Esophagus squamous epithelium (tissue), 5 donors: ENCODE results near the gene ICA1. TPM values are rescaled to one million over a fixed set of nuclear protein-coding genes. Genes with fewer than 3 reads are reported as not detected.

Experiments
- DNase-seq: peaks from one replicate; lab custom pipeline; 2025; lab: John Stamatoyannopoulos, UW
- H3K27ac ChIP-seq, 4 donors: fragments of 200-600 bp; sonication (generic); one replicate each; pipeline ENCODE4 v1.5.1; 2016 to 2019; ENCODE audit warnings: mild to moderate bottlenecking in 1 of 4
- H3K27me3 ChIP-seq, 4 donors: fragments of 200-600 bp; sonication (generic); 1 replicate in 3 of 4; 2 replicates in 1 of 4; pipeline versions ENCODE4 v1.5.1 to v1.6.0; 2017 to 2021; ENCODE audit warnings: antibody characterized with exemption in 1 of 4
- H3K36me3 ChIP-seq, 3 donors: fragments of 200-600 bp; sonication (generic); one replicate each; pipeline ENCODE4 v1.5.1; 2016 to 2019
- H3K4me1 ChIP-seq, 3 donors: fragments of 200-600 bp; sonication (generic); one replicate each; pipeline ENCODE4 v1.5.1; 2017 to 2019
- H3K4me3 ChIP-seq, 4 donors: fragments of 200-600 bp; sonication (generic); 1 replicate in 3 of 4; 2 replicates in 1 of 4; pipeline ENCODE4 v1.5.1; 2016 to 2019; ENCODE audit warnings: mild to moderate bottlenecking in 2 of 4, moderate library complexity in 1 of 4
- H3K9me3 ChIP-seq, 3 donors: fragments of 200-600 bp; sonication (generic); one replicate each; pipeline ENCODE4 v1.5.1; 2016 to 2019
- CTCF ChIP-seq, 6 experiments: fragments of 450-650 bp in 4 of 6; fragments of 200-600 bp in 2 of 6; sonication (generic) in 2 of 6; IDR thresholded peaks; one replicate each; pipeline ENCODE4 v1.5.1; 2016 to 2019; ENCODE audit warnings: antibody characterized with exemption in 6 of 6, mild to moderate bottlenecking in 4 of 6, moderate library complexity in 4 of 6
- POLR2A ChIP-seq, 4 donors: fragments of 450-650 bp; IDR thresholded peaks; one replicate each; pipeline ENCODE4 v1.6.1; 2017; ENCODE audit warnings: antibody characterized with exemption in 4 of 4, mild to moderate bottlenecking in 4 of 4, moderate library complexity in 3 of 4
- WGBS, 2 donors: methylation state at CpG; one replicate each; pipeline ENCODE4 v1.1.5; 2018; 5-methylcytosine and 5-hydroxymethylcytosine counted together
- intact Hi-C: fragments of 100-400 bp; cut with DNase I; formaldehyde crosslinking; loops from one replicate; pipeline ENCODE4 v1.15.0; 2022
- total RNA-seq, 4 donors: library from RNA; depleted of rRNA; stranded (reverse); fragments of >200 nt; gene quantifications; one replicate each; pipeline ENCODE4 v1.1.0, GENCODE V29; 2016
- donor health status: DM: yes; HTN: yes; CAD: no.

The ICA1 gene
- total RNA-seq, 4 donors from 2014 or later = 5.6 to 12.6 (median 9.6) TPM

GRCh38 chr7:8228068-8228467 lies 33.9 kb downstream of the ICA1 start:
- Histone ChIP-seq H3K4me3 (no peak overlapping the region), H3K9me3 (no peaks in the 10 kb centered on the region), H3K27me3 (no peaks in the 10 kb centered on the region), H3K4me1 (no peaks in the 10 kb centered on the region), H3K27ac (no peak overlapping the region), H3K36me3 (no peaks in the 10 kb centered on the region)
- TF ChIP-seq POLR2A (IDR thresholded peaks at IDR 0.05) (no peak), CTCF (IDR thresholded peaks at IDR 0.05) (no peak)
- no peak for DNase-seq
- intact Hi-C loops = no loop called here

- no peak overlapping the region for H3K4me3 ChIP-seq
- no peak for TF ChIP-seq CTCF (IDR thresholded peaks at IDR 0.05)
- no peak for TF ChIP-seq POLR2A (IDR thresholded peaks at IDR 0.05)
- WGBS, 2 donors = 87 to 93% methylated on average over 3 of the region's 3 CpGs
Observed at GRCh38 chr7:8227261-8227660, 34.7 kb downstream of the ICA1 start.

GRCh38 chr7:8226501-8226900 lies 35.5 kb downstream of the ICA1 start:
- Histone ChIP-seq H3K27ac (no peak overlapping the region), H3K9me3 (no peaks in the 10 kb centered on the region), H3K36me3 (no peaks in the 10 kb centered on the region), H3K4me1 (no peaks in the 10 kb centered on the region), H3K27me3 (no peaks in the 10 kb centered on the region), H3K4me3 (no peak overlapping the region)
- WGBS, 2 donors = 54 to 64% methylated on average over 2 of the region's 2 CpGs
- intact Hi-C loops = no loop called here
- TF ChIP-seq CTCF (IDR thresholded peaks at IDR 0.05) (no peak), POLR2A (IDR thresholded peaks at IDR 0.05) (no peak)
- no peak for DNase-seq

More at GRCh38 chr7:8227261-8227660, 34.7 kb downstream of the ICA1 start:
- H3K27ac ChIP-seq = no peak overlapping the region
- intact Hi-C loops = no loop called here
- no peaks in the 10 kb centered on the region for H3K4me1 ChIP-seq
- no peak for DNase-seq
- no peaks in the 10 kb centered on the region for H3K36me3 ChIP-seq
- no peaks in the 10 kb centered on the region for H3K27me3 ChIP-seq
- no peaks in the 10 kb centered on the region for H3K9me3 ChIP-seq

GRCh38 chr7:8221567-8221966 lies 40.4 kb downstream of the ICA1 start:
- intact Hi-C loops = no loop called here

GRCh38 chr7:8221101-8221495 lies 40.9 kb downstream of the ICA1 start:
- no peak for TF ChIP-seq POLR2A (IDR thresholded peaks at IDR 0.05)
- TF ChIP-seq CTCF (IDR thresholded peaks at IDR 0.05) = no peak
- H3K27me3 ChIP-seq = no peaks in the 10 kb centered on the region
- H3K4me3 ChIP-seq = no peak overlapping the region
- no peaks in the 10 kb centered on the region for H3K9me3 ChIP-seq
- peaks cover 0 to 9% (median 0%) of the 10 kb centered on the region in 3 donors for H3K36me3 ChIP-seq
- intact Hi-C loops = no loop called here
- WGBS, 2 donors = 84 to 93% methylated on average over 5 of the region's 5 CpGs
- no peak overlapping the region for H3K27ac ChIP-seq
- DNase-seq = no peak
- no peaks in the 10 kb centered on the region for H3K4me1 ChIP-seq

More at GRCh38 chr7:8221567-8221966, 40.4 kb downstream of the ICA1 start:
- no peaks in the 10 kb centered on the region for H3K4me1 ChIP-seq
- no peak for TF ChIP-seq CTCF (IDR thresholded peaks at IDR 0.05)
- TF ChIP-seq POLR2A (IDR thresholded peaks at IDR 0.05) = no peak
- no peaks in the 10 kb centered on the region for H3K9me3 ChIP-seq
- WGBS, 2 donors = 85 to 90% methylated on average over 5 of the region's 5 CpGs
- no peak overlapping the region for H3K4me3 ChIP-seq
- H3K27me3 ChIP-seq = no peaks in the 10 kb centered on the region
- no peak for DNase-seq
- H3K27ac ChIP-seq = no peak overlapping the region
- peaks cover 0 to 9% (median 0%) of the 10 kb centered on the region in 3 donors for H3K36me3 ChIP-seq
